ENCODE results near the gene PLK1. TPM values are rescaled to one million over a fixed set of nuclear protein-coding genes. Genes with fewer than 3 reads are reported as not detected.

Gene PLK1
- total RNA-seq, 2 experiments from 2014 or later: 81.2 to 81.6 TPM

DNA sequence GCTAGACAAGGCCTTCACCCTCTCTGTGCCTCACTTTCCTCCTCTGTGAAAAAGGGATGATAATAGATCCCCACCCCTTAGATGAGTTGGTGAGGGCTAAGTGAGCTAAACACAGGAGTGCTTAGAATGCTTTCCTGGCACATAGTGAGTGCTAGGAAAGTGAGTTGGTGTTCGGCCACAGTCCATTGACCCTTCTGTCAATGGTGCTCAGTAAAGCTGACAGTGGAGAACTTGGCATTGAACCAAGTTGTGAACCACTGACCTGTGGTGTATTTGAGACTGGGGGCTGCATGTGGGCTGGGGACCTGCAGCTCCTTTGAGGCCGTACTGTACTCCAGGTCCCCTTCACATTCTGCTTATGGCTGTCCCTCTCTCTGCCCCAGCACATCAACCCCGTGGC, 4.8 kb downstream of the PLK1 start:
- Mint-ChIP-seq H3K9me3 (no peaks in the 10 kb centered on the region), H3K4me1 (ENCODE audit: low read depth) (peaks cover 10% of the 10 kb centered on the region), H3K4me3 (no peak overlapping the region), H3K27ac (no peak overlapping the region), H3K27me3 (no peaks in the 10 kb centered on the region), H3K36me3 (peaks cover 49% of the 10 kb centered on the region)
- ChIA-PET POLR2A (no interaction called here), CTCF (no interaction called here)
- DNase-seq: no peak
- intact Hi-C loops (cut with micrococcal nuclease): no loop called here

- ChIA-PET CTCF (no interaction called here), POLR2A (interaction anchor here (0.5 kb wide), 1 partner anchor 9 kb away, joined by 3 read pairs; no protein-coding TSS in a partner anchor)
- intact Hi-C loops (cut with micrococcal nuclease): no loop called here
- H3K27me3 Mint-ChIP-seq: no peaks in the 10 kb centered on the region
- H3K9me3 Mint-ChIP-seq: no peaks in the 10 kb centered on the region
- H3K4me1 Mint-ChIP-seq (ENCODE audit: low read depth): no peaks in the 10 kb centered on the region
- H3K27ac Mint-ChIP-seq: no peak overlapping the region
- DNase-seq: no peak
- no peak overlapping the region for H3K4me3 Mint-ChIP-seq
- H3K36me3 Mint-ChIP-seq: peaks cover 45% of the 10 kb centered on the region
These were observed 8.5 kb downstream of the PLK1 start for GRCh38 chr16:23687034-23687808.

DNA sequence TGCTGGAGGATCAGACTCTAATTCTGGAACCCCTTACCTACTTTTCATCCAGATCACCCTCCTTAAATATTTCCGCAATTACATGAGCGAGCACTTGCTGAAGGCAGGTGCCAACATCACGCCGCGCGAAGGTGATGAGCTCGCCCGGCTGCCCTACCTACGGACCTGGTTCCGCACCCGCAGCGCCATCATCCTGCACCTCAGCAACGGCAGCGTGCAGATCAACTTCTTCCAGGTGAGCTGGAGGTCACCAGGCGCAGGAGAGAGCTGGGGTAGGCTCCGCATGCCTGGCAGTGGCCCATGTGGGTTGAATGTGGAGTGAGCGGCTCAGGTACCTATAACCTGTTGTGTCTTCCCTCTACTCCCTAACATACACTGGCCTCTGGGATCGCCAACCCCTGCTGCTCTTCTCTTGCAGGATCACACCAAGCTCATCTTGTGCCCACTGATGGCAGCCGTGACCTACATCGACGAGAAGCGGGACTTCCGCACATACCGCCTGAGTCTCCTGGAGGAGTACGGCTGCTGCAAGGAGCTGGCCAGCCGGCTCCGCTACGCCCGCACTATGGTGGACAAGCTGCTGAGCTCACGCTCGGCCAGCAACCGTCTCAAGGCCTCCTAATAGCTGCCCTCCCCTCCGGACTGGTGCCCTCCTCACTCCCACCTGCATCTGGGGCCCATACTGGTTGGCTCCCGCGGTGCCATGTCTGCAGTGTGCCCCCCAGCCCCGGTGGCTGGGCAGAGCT, 10.9 kb downstream of the PLK1 start:
- ChIA-PET CTCF (no interaction called here), POLR2A (interaction anchor here (0.9 to 1.0 kb wide), 2 partner anchors 11 to 34 kb away, joined by 3 read pairs; partner anchors contain the start of gene PLK1)
- Mint-ChIP-seq H3K27ac (no peak overlapping the region), H3K4me3 (no peak overlapping the region), H3K4me1 (ENCODE audit: low read depth) (no peaks in the 10 kb centered on the region), H3K36me3 (peaks cover 39% of the 10 kb centered on the region), H3K27me3 (no peaks in the 10 kb centered on the region), H3K9me3 (no peaks in the 10 kb centered on the region)
- DNase-seq: no peak
- intact Hi-C loops (cut with micrococcal nuclease): no loop called here

GRCh38 chr16:23690771-23691482, 12.2 kb downstream of the PLK1 start:
- H3K27me3 Mint-ChIP-seq: peaks cover 2% of the 10 kb centered on the region
- H3K36me3 Mint-ChIP-seq: peaks cover 35% of the 10 kb centered on the region
- ChIA-PET CTCF (no interaction called here), POLR2A (no interaction called here)
- intact Hi-C loops (cut with micrococcal nuclease): no loop called here
- no peak overlapping the region for H3K4me3 Mint-ChIP-seq
- DNase-seq: no peak
- no peaks in the 10 kb centered on the region for H3K9me3 Mint-ChIP-seq
- no peaks in the 10 kb centered on the region for H3K4me1 Mint-ChIP-seq (ENCODE audit: low read depth)
- H3K27ac Mint-ChIP-seq: no peak overlapping the region

- Mint-ChIP-seq H3K4me1 (ENCODE audit: low read depth) (no peaks in the 10 kb centered on the region), H3K9me3 (no peaks in the 10 kb centered on the region), H3K27me3 (peaks cover 2% of the 10 kb centered on the region), H3K36me3 (peaks cover 35% of the 10 kb centered on the region), H3K4me3 (no peak overlapping the region), H3K27ac (no peak overlapping the region)
- intact Hi-C loops (cut with micrococcal nuclease): no loop called here
- CTCF ChIA-PET: no interaction called here
- POLR2A ChIA-PET: no interaction called here
- no peak for DNase-seq
These were observed 12.9 kb downstream of the PLK1 start for GRCh38 chr16:23691483-23692189.

DNA sequence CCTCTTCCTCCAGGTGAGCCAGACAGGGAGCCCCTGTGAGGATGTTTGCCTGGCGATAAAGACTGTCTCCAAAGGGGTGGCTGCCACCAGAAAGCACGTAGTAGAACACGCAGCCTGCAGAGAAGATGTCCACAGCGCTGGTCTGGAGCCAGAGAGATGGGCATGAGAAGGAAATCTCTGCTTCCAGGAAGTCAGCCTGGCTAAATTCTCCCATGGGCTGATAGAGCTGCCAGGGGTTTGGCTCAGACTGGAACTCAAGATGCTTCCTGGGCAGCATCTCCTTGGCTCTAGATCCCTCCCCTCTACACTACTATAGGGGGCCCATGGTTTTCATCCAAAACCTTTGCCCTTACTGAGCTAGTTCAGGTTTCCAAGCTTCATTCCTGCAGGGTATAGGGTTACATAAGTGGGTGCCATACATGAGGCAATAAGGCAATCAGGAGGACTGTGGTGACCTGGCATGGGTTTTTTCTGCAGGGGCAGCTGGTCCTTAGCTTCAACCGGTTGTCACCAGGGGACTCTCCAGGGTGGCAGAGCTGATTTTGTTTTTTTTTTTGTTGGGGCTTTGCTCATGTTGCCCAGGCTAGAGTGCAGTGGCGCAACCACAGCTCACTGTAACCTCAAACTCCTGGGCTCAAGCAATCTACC, 13.6 kb downstream of the PLK1 start:
- intact Hi-C loops (cut with micrococcal nuclease): no loop called here
- CTCF ChIA-PET: no interaction called here
- Mint-ChIP-seq H3K27ac (no peak overlapping the region), H3K27me3 (peaks cover 2% of the 10 kb centered on the region), H3K4me1 (ENCODE audit: low read depth) (no peaks in the 10 kb centered on the region), H3K9me3 (no peaks in the 10 kb centered on the region), H3K4me3 (no peak overlapping the region), H3K36me3 (peaks cover 31% of the 10 kb centered on the region)
- POLR2A ChIA-PET: no interaction called here
- no peak for DNase-seq

DNA sequence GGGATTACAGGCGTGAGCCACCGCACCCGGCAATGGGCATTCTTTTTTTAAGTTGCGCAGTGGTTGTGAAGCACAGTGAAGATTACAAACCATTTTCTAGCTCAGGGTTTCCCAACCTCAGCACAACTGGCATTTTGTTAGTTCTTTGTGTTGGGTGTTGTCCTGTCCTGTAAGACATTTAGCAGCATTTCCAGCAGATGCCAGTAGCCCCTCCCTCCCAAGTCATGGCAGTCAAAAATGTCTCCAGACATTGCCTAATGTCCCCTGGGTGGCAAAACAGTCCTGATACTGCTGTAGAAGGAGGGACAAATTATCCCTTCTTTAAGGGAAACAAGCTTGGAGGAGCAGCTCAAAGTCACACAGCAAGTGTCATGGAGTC, 15.6 kb downstream of the PLK1 start:
- H3K36me3 Mint-ChIP-seq: peaks cover 17% of the 10 kb centered on the region
- ChIA-PET POLR2A (no interaction called here), CTCF (interaction anchor here (1.5 kb wide), 1 partner anchor 9 kb away, joined by 3 read pairs; no protein-coding TSS in a partner anchor)

DNA sequence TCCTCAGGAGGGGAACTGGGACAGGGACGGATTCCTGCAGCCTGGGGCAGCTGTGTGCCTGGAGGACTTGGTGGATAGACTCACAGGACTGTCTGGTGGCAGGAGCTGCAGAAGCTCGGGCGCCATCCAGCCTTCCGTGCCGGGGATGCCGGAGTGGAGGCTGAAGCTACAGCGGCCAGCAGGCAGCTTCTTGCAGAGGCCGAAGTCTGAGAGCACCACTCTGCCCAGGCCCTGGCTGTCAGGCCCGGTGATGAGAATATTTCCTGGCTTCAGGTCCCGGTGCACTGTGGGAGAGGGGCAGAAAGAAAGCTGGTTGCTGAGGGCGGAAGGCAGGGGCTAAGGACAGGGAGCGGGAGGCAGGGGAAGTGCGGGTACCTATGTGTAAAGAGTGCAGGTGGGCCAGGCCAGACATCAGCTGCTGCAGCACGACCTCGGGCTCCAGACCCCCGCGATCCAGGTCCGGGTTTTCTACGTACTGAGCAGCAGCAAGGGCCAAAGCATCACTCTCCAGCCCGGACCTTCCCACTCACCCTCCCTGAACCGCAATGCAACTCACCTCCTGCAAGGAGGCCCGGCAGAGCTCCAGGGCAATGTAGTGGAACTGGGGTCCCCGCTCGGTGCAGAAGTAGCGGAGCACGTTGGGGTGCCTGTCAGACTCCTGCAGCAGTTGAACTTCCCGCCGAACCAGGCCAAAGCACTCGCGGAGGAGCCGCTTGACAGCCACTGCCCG, 16.1 kb downstream of the PLK1 start:
- intact Hi-C loops (cut with micrococcal nuclease): no loop called here
- peaks cover 2% of the 10 kb centered on the region for H3K4me1 Mint-ChIP-seq (ENCODE audit: low read depth)
- peaks cover 11% of the 10 kb centered on the region for H3K36me3 Mint-ChIP-seq
- ChIA-PET POLR2A (no interaction called here), CTCF (interaction anchor here (1.5 kb wide), 1 partner anchor 8 kb away, joined by 3 read pairs; no protein-coding TSS in a partner anchor)
- no peak for DNase-seq
- no peak overlapping the region for H3K4me3 Mint-ChIP-seq
- H3K27ac Mint-ChIP-seq: no peak overlapping the region
- H3K27me3 Mint-ChIP-seq: peaks cover 2% of the 10 kb centered on the region
- no peaks in the 10 kb centered on the region for H3K9me3 Mint-ChIP-seq

More for the DNA sequence above, 15.6 kb downstream of the PLK1 start:
- no peak for DNase-seq
- Mint-ChIP-seq H3K4me1 (ENCODE audit: low read depth) (peaks cover 2% of the 10 kb centered on the region), H3K27me3 (peaks cover 2% of the 10 kb centered on the region), H3K9me3 (no peaks in the 10 kb centered on the region), H3K4me3 (no peak overlapping the region), H3K27ac (no peak overlapping the region)
- intact Hi-C loops (cut with micrococcal nuclease): no loop called here

DNA sequence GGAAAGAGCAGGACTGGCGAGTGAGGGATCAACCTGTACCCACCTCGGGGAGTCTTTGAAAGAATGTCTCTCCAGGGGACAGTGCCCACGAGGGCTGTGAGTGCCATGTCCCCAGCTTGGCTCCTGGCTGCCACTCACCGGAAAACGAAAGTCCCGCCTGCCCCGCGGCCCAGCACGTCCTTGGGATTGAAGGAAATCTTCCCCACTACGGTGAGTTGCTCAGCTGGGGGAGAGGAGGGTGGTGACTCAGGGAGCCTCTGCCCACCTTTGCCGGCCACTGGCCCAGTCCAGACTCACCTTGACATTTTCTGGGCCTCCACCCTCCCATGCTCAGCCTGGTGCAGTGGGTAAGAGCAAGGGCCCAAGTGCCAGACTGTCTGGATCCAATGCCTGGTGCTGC, 17.1 kb downstream of the PLK1 start:
- POLR2A ChIA-PET: no interaction called here
- Mint-ChIP-seq H3K9me3 (no peaks in the 10 kb centered on the region), H3K27ac (no peak overlapping the region), H3K4me3 (no peak overlapping the region), H3K27me3 (peaks cover 2% of the 10 kb centered on the region), H3K36me3 (peaks cover 6% of the 10 kb centered on the region), H3K4me1 (ENCODE audit: low read depth) (peaks cover 2% of the 10 kb centered on the region)
- intact Hi-C loops (cut with micrococcal nuclease): no loop called here
- CTCF ChIA-PET: no interaction called here
- DNase-seq: no peak

DNA sequence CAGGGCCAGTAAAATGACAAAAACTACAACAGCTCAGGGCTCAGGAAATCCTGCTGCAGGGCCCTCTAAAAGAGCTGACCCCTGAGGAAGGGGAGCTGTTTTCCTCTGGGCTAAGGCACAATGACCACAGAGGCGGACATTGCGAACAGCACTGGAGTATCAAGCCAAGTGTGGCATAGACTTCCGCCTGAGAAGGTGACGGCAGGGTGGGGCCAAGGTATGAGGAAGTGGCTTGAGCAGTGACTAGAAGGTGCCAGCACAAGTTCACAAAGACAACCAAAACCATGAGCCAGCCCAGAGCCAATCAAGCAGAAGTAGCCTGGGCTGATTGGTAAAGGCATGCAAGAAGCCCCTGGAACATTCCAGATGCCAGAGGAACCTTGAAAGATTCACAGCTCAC, 20.4 kb downstream of the PLK1 start:
- peak; percentile 24 for DNase-seq
- ChIA-PET POLR2A (no interaction called here), CTCF (no interaction called here)
- peaks cover 5% of the 10 kb centered on the region for H3K36me3 Mint-ChIP-seq
- intact Hi-C loops (cut with micrococcal nuclease): no loop called here
- H3K9me3 Mint-ChIP-seq: peaks cover 10% of the 10 kb centered on the region
- no peak overlapping the region for H3K4me3 Mint-ChIP-seq
- H3K27me3 Mint-ChIP-seq: peaks cover 2% of the 10 kb centered on the region
- no peak overlapping the region for H3K27ac Mint-ChIP-seq
- peaks cover 2% of the 10 kb centered on the region for H3K4me1 Mint-ChIP-seq (ENCODE audit: low read depth)

DNA sequence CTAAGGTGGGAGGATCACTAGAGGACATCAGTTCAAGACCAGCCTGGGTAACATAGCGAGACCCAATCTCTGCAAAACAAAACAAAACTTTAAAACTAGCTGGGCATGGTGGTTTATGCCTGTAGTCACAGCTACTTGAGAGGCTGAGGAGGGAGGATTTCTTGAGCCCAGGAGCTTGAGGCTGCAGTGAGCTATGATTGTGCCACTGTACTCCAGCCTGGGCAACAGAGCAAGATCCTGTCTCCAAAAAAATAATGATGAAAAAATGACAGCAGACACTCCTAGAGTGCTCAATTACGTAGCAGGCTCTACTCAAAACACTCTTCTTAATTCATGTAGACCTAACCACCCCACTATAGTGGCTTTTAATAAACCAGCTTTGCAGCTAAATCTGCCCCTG, 21.4 kb downstream of the PLK1 start:
- Mint-ChIP-seq H3K27me3 (peaks cover 4% of the 10 kb centered on the region), H3K4me1 (ENCODE audit: low read depth) (peaks cover 2% of the 10 kb centered on the region), H3K27ac (no peak overlapping the region), H3K4me3 (no peak overlapping the region), H3K9me3 (peaks cover 10% of the 10 kb centered on the region), H3K36me3 (peaks cover 5% of the 10 kb centered on the region)
- intact Hi-C loops (cut with micrococcal nuclease): no loop called here
- CTCF ChIA-PET: no interaction called here
- POLR2A ChIA-PET: no interaction called here
- DNase-seq: no peak
